GM23248 (cell line): Measurements from ENCODE around the gene CFAP97D2. TPM values are rescaled to one million over a fixed set of nuclear protein-coding genes. Genes with fewer than 3 reads are reported as not detected.

Experiments
- DNase-seq: peaks from one replicate; pipeline ENCODE4 v3.0.0-alpha.2; 2015
- H2AFZ ChIP-seq: fragments of 200-600 bp; sonication (generic); 2 replicates; pipeline ENCODE4 v1.6.1; 2016; ENCODE audit warnings: antibody characterized with exemption
- H3F3A ChIP-seq: fragments of 200-600 bp; sonication (generic); 2 replicates; pipeline ENCODE4 v1.6.1; 2016; ENCODE audit warnings: mild to moderate bottlenecking, antibody characterized with exemption, mixed run types; ENCODE audit not compliant: insufficient read depth
- H3K27ac ChIP-seq: fragments of 200-600 bp; sonication (generic); 2 replicates; pipeline ENCODE4 v1.5.1; 2016; ENCODE audit warnings: mild to moderate bottlenecking
- H3K27me3 ChIP-seq: fragments of 200-600 bp; sonication (generic); replicated peaks from 2 replicates; pipeline ENCODE4 v1.6.1; 2016; ENCODE audit warnings: mild to moderate bottlenecking; ENCODE audit not compliant: insufficient read depth
- H3K36me3 ChIP-seq: fragments of 200-600 bp; sonication (generic); 2 replicates; pipeline ENCODE4 v1.6.1; 2016; ENCODE audit warnings: low read depth, mild to moderate bottlenecking
- H3K4me1 ChIP-seq: fragments of 200-600 bp; sonication (generic); 2 replicates; pipeline ENCODE4 v1.6.1; 2016; ENCODE audit warnings: mild to moderate bottlenecking; ENCODE audit not compliant: insufficient read depth
- H3K4me2 ChIP-seq: fragments of 200-600 bp; sonication (generic); one replicate; pipeline ENCODE4 v1.6.1; 2016; ENCODE audit warnings: mild to moderate bottlenecking; ENCODE audit not compliant: unreplicated experiment
- H3K4me3 ChIP-seq: fragments of 200-600 bp; sonication (generic); 2 replicates; pipeline ENCODE4 v1.5.1; 2016; ENCODE audit warnings: mild to moderate bottlenecking
- H3K79me2 ChIP-seq: fragments of 200-600 bp; sonication (generic); 2 replicates; pipeline ENCODE4 v1.6.1; 2016; ENCODE audit warnings: mild to moderate bottlenecking; ENCODE audit not compliant: insufficient read depth
- H3K9ac ChIP-seq: fragments of 200-600 bp; sonication (generic); 2 replicates; pipeline ENCODE4 v1.6.1; 2016; ENCODE audit warnings: mild to moderate bottlenecking
- H3K9me2 ChIP-seq: fragments of 200-600 bp; sonication (generic); 2 replicates; pipeline ENCODE4 v1.6.1; 2016; ENCODE audit warnings: mixed run types, mild to moderate bottlenecking, moderate library complexity; ENCODE audit not compliant: insufficient read depth
- H3K9me3 ChIP-seq: fragments of 200-600 bp; sonication (generic); one replicate; pipeline ENCODE4 v1.6.1; 2017; ENCODE audit warnings: low read depth
- H4K20me1 ChIP-seq: fragments of 200-600 bp; sonication (generic); 2 replicates; pipeline ENCODE4 v1.6.0; 2016; ENCODE audit not compliant: insufficient read depth
- EZH2 ChIP-seq: fragments of 200-600 bp; sonication (generic); IDR thresholded peaks from 2 replicates; pipeline ENCODE4 v1.6.1; 2018; ENCODE audit warnings: antibody characterized with exemption, mild to moderate bottlenecking; ENCODE audit not compliant: insufficient read depth, poor library complexity, severe bottlenecking
- EZH2phosphoT487 ChIP-seq: fragments of 200-600 bp; sonication (generic); IDR thresholded peaks from 2 replicates; pipeline ENCODE4 v1.6.1; 2018; ENCODE audit warnings: antibody characterized with exemption, moderate library complexity, mild to moderate bottlenecking, low read depth; ENCODE audit not compliant: insufficient read depth
- WGBS, 2 experiments: methylation state at CpG; one replicate each; pipeline ENCODE4 v1.1.6; 2015 to 2017; ENCODE audit warnings: low lambda C conversion rate in 2 of 2, low coverage in 1 of 2; ENCODE audit errors: missing lambda C conversion rate in 2 of 2; 5-methylcytosine and 5-hydroxymethylcytosine counted together
- in situ Hi-C: fragments of 300-500 bp; cut with MboI; formaldehyde crosslinking; loops from 2 replicates; pipeline ENCODE4 v1.15.0; 2020
- polyA plus RNA-seq: library from polyadenylated mRNA; unstranded; fragments of >200 nt; fragmentation: Nextera tagmentation; extraction: Ambion mirVana; gene quantifications from 2 replicates; pipeline ENCODE4 v1.2.1, GENCODE V29; 2016
- total RNA-seq: library from RNA; depleted of rRNA; stranded (reverse); fragments of >200 nt; shearing (Covaris generic); gene quantifications from 2 replicates; pipeline ENCODE4 v1.2.3, GENCODE V29; 2014

CFAP97D2 gene
- total and polyA plus RNA-seq, 2 experiments from 2014 or later: not detected

GRCh38 chr13:114151565-114152284 is 27.3 kb upstream of the CFAP97D2 start:
- Histone ChIP-seq H3K36me3 (no peaks in the 10 kb centered on the region), H3K79me2 (no peaks in the 10 kb centered on the region), H3K4me1 (no peaks in the 10 kb centered on the region), H3K9ac (no peak overlapping the region), H3F3A (no peaks in the 10 kb centered on the region), H2AFZ (no peak overlapping the region), H3K4me2 (no peak overlapping the region), H3K9me3 (no peaks in the 10 kb centered on the region), H3K27ac (no peak overlapping the region), H3K4me3 (no peak overlapping the region), H3K27me3 (no peaks in the 10 kb centered on the region; the same call in 1 of the 2 replicates), H4K20me1 (no peaks in the 10 kb centered on the region), H3K9me2 (no peaks in the 10 kb centered on the region)
- no peak for TF ChIP-seq EZH2phosphoT487
- TF ChIP-seq EZH2: no peak
- WGBS, 2 experiments: 78 to 82% methylated on average over 28 of the region's 28 CpGs
- peak; percentile 36 for DNase-seq
- in situ Hi-C loops: no loop called here

- Histone ChIP-seq H3K4me2 (no peak overlapping the region), H3K79me2 (no peaks in the 10 kb centered on the region), H3K4me3 (no peak overlapping the region), H3K9ac (no peak overlapping the region), H4K20me1 (no peaks in the 10 kb centered on the region), H3F3A (no peaks in the 10 kb centered on the region), H2AFZ (no peak overlapping the region), H3K4me1 (no peaks in the 10 kb centered on the region), H3K27ac (no peak overlapping the region), H3K36me3 (no peaks in the 10 kb centered on the region), H3K9me2 (no peaks in the 10 kb centered on the region), H3K27me3 (no peaks in the 10 kb centered on the region; the same call in 1 of the 2 replicates), H3K9me3 (no peaks in the 10 kb centered on the region)
- 81 to 83% methylated on average over 7 of the region's 7 CpGs for WGBS, 2 experiments
- TF ChIP-seq EZH2phosphoT487 (no peak), EZH2 (no peak)
- in situ Hi-C loops: no loop called here
- no peak for DNase-seq
Observed at GRCh38 chr13:114152285-114152645, 26.8 kb upstream of the CFAP97D2 start.

DNA sequence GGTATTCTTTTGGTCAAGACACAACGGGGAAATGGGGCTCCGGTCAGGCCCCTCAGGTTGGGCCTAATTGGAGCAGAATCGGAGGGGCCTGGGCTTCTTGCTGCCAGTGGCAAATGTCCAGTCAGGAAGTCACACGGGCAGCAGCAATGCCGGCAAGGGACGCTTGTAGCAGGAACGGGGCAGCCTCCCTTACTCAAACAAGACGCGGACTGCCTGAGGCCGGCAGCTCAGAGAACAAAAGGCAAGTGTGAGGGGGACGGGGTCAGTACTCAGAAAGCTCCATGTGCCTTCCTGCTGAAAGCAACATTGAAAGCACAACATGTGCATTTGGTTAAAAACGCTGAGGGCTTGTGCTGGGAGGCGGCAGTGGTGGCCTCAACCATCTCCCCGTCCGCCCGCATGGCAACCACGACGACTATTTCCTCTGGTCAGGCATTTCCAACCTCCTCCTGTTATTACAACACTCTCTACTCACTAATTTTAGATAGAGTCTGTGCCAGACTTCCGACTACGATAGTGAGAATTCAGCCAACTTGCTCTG is 26.2 kb upstream of the CFAP97D2 start:
- H3K27ac ChIP-seq: no peak overlapping the region
- no peaks in the 10 kb centered on the region; the same call in 1 of the 2 replicates for H3K27me3 ChIP-seq
- no peak for TF ChIP-seq EZH2
- no peak for TF ChIP-seq EZH2phosphoT487
- H3K9me2 ChIP-seq: no peaks in the 10 kb centered on the region
- no peak overlapping the region for H2AFZ ChIP-seq
- WGBS, 2 experiments: 66 to 68% methylated on average over 20 of the region's 20 CpGs
- no peaks in the 10 kb centered on the region for H3K36me3 ChIP-seq
- peak; percentile 12 for DNase-seq
- no peaks in the 10 kb centered on the region for H3K4me1 ChIP-seq
- in situ Hi-C loops: no loop called here
- no peaks in the 10 kb centered on the region for H4K20me1 ChIP-seq
- H3F3A ChIP-seq: no peaks in the 10 kb centered on the region
- no peaks in the 10 kb centered on the region for H3K9me3 ChIP-seq
- H3K9ac ChIP-seq: no peak overlapping the region
- H3K79me2 ChIP-seq: no peaks in the 10 kb centered on the region
- no peak overlapping the region for H3K4me2 ChIP-seq
- no peak overlapping the region for H3K4me3 ChIP-seq

- Histone ChIP-seq H3K4me3 (no peak overlapping the region), H3K9me3 (no peaks in the 10 kb centered on the region), H3K9me2 (no peaks in the 10 kb centered on the region), H3K4me1 (no peaks in the 10 kb centered on the region), H3K4me2 (no peak overlapping the region), H4K20me1 (no peaks in the 10 kb centered on the region), H3K27me3 (no peaks in the 10 kb centered on the region; the same call in 1 of the 2 replicates), H3F3A (no peaks in the 10 kb centered on the region), H3K27ac (no peak overlapping the region), H3K9ac (no peak overlapping the region), H3K36me3 (no peaks in the 10 kb centered on the region), H2AFZ (no peak overlapping the region), H3K79me2 (no peaks in the 10 kb centered on the region)
- in situ Hi-C loops: no loop called here
- no peak for TF ChIP-seq EZH2phosphoT487
- no peak for TF ChIP-seq EZH2
- no peak for DNase-seq
- WGBS, 2 experiments: 93 to 95% methylated on average over 6 of the region's 6 CpGs
Observed at GRCh38 chr13:114153485-114154080, 25.5 kb upstream of the CFAP97D2 start.
